GM21723 (cell line): ENCODE data around the gene TAF12.
"Not testable (repeated sequence)": the region's sequence is repeated elsewhere in the genome, so short reads cannot be mapped to it uniquely, and the experiment has no call there.

Source experiments
- ATAC-seq: cut with Tn5 transposase; IDR thresholded peaks from one replicate; pipeline ENCODE4 v1.9.1; 2021; ENCODE audit warnings: mild to moderate bottlenecking, moderate library complexity; ENCODE audit not compliant: unreplicated experiment

The TAF12 gene, protein sequence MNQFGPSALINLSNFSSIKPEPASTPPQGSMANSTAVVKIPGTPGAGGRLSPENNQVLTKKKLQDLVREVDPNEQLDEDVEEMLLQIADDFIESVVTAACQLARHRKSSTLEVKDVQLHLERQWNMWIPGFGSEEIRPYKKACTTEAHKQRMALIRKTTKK

DNA sequence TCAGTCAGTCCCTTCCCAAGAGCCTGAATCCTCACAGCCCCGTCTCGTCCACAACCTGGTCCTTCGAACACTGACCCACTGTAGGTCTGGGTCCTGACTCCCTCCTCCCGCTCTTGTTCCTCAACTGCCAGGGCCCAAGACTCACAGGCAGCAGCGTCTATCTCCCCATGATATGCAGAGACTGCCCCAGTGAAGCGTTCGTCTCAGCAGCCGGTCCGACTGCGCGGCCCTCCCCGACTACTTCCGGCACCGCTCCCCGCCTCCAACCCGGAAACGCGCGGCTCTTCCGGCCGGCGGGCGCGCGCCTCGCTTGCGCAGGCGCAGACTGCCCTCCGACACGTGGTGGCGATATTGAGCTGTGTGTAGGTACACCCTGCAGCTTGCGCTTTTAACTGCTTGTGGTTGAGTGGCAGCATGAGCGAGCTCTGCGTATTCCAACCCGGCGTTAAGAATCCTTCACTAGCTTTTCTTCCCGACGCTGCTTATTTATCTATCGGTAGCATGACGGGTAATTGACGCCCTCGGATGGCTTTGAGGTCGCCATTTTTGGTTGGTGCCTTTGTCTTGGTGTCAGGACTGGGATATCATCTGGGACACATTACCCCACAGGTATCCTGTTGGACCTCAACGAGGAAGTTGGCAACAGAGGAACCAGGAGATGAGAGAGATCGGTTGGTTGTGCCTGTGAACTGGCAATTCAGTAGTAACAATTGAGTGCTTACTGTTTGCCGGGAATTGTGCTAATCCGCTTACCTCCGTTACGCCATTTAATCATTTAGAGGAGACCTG lies at the start of gene TAF12:
Gene TAF12 (minus strand): TSS at position 221 of the 789 bp plus-strand sequence. CDS start 20,986 bp downstream, outside the sequence.
- ATAC-seq = peak; percentile 75

DNA sequence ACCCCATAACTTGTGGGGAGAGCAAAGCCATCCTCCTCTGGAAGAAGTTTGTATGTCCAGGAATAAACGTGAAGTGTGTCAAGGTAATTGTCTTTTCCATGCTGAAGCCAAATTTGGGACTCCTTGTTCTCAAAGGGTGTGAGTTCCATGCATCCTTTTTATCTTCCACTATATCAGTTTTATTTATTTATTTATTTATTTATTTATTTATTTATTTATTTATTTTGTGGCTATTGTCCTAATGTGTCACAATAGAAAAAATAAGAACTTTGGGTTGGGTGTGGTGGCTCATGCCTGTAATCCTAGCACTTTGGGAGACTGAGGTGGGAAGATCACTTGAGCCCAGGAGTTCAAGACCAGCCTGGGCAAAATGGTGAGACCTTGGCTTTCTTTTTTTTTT lies 48.8 kb upstream of the TAF12 start:
- ATAC-seq = not testable (repeated sequence)

DNA sequence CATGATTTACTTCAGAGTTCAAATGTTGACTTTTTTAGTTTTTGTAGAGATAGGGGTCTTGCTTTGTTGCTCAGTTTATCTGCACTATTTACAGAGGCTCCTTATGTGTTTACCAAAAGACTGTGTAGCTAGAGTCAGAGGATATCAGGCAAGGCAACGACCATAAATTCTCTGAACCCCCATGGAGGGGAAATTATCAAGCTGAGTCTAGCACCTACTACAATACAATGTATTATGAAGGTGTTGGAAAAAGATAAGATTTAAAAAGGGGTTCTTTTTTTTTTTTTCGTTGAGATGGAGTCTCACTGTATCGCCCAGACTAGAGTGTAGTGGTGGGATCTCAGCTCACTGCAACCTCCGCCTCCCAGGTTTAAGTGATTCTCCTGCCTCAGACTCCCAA lies 42.1 kb upstream of the TAF12 start:
- ATAC-seq = no peak

DNA sequence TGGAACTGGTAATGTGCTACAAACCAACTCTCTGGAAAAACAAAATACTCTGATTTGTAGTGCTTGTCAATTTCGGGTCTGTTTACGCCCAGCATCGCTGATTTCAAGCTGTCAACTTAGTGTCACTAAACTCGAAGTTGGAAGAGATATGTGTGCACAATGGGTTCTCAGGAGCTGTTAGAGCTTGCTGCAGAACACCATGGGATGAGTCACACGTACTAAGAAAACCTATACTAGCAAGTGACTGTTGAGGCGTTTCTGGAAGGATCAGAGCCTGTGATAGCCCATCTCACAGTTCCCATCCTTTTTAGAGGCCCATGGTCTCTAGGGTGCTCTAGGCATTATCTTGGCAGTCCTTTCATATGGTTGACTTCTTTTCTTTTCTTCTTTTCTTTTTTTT lies 40.0 kb upstream of the TAF12 start:
- no peak for ATAC-seq

DNA sequence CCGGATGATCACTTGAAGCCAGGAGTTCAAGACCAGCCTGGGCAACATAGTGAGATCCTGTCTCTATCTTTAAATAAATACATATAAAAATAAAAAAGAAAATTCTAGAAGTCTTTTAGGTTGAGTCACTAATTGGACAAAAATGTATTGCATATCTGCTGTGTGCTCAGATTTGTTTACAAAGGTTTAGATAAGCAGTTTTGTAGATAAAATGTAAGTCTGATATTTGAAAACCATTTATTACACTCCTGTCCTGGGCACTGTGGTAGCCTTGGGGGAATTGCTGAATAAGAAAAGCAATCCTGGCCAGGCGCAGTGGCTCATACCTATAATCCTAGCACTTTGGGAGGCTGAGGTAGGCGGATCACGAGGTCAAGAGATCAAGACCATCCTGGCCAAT lies 37.3 kb upstream of the TAF12 start:
- ATAC-seq = no peak

DNA sequence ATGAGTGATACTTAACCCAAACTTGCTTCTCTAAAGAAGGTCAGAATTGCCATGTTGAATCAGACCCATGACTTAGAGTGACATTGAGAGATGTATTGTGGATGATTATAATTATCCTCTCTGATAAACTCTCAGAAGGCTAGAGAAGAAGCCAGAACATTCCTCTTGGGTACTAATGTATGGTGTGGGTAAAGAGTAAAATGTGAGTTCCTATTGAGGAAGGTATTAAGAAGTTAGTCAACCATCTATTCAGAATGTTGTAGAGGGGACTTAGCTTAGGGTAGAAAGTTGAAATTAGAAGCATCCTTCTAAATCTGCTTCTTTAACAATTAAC lies 33.0 kb upstream of the TAF12 start:
- no peak for ATAC-seq

DNA sequence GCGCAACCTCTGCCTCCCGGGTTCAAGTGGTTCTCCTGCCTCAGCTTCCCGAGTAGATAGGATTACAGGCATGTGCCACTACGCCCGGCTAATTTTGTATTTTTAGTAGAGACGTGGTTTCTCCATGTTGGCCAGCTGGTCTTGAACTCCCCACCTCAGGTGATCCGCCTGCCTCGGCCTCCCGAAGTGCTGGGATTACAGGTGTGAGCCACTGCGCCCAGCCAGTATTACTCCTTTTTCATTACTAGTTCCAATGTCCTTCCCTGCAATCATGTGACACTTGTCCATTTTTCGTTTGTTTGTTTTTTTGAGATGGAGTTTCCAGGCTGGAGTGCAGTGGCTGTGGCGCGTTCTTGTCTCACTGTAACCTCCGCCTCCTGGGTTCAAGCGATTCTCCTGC lies 30.1 kb upstream of the TAF12 start:
- not testable (repeated sequence) for ATAC-seq

DNA sequence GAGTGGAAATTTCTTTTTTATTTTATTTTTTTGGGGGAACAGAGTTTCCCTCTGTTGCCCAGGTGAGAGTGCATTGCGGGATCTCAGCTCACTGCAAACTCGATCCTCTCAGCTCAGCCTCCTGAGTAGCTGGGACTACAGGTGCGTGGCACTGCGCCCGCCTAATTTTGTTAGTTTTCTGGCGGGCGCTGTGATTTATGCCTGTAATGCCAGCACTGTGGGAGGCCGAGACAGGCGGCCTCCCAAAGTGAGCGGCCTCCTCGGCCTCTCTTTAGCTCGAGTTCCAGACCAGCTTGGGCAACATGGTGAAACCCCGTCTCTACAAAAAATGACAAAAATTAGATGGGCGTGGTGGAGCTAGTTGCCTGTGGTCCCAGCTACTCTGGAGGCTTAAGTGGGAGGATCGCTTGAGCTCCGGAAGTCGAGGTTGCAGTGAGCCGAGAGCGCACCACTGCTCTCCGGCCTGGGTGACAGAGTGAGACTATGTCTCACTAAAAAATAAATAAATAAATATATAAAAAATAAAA lies 28.4 kb upstream of the TAF12 start:
- no peak for ATAC-seq

DNA sequence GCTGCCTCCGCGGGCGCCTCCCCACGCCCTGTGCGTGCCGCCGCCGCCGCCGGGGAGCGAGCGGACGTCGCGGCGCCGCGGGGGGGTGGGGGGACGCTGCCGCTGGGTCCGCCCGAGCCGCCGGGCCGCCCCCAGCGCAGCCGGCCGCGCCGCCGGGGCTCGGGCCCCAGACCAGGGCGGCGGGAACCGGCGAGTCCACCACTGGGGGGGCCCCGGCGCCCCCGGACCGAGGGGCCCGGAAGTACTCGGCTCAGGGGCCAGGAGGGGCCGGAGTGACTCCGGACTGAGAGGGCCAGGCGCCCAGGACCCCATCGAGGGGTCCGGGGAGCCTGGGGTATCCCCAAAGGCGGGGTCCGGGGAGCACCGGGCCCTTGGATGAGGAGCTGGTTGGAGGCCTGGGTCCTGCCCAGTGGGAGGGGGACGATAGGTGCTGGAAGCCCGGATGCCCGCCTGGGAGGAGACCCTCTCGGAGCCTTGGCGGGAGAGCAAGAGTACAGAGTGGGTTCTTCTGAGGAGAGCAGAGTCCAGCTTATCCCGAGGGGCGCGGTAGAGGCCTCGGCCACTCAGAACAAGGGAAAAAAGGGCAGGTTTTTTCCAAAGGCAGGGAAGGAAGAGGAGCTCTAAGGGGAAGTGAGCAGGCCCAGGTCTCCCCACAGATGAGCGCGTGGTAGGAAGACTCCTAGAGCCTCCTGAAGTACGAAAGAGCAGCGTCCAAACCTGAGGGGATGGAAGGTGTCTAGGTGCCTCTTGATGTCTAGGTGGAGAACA lies 26.3 kb upstream of the TAF12 start:
- peak; percentile 44 for ATAC-seq

DNA sequence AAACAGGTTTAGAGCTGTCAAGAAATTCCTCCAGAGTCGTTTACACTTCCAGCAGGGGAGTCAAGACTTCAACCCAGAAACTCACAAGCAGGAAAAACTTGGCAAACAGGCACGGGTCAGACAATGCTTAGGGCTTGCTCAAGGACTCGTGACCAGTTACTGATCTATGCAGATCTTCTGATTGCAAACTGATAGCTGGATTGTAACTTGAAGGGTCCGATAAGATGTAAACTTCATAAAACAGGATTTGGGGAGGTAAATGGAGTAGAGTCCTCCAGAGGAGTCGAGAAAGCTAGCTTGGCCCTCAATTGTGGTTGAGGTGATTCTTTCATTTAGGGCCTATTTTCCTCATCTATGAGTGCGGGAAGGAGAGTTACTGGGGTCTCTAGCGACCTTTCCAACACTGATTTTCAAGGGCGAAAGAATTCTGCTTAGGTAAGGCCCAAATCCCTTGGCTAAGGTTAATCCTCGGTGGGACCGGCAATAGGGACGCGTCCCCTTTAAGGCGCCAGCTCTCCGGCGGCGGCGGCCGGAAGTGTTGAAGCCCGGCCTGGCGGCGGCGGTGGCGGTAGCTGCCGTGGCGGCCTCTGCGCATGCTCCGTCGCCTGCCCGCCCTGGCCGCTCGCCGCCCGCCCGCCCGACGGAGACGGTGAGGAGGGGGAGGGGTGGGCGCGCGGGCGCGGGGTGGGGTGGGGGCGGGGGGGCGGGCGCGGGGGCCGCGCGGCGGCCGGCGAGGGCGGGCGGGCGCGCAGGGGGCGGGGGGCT lies 25.5 kb upstream of the TAF12 start, which contains the start of gene GMEB1:
Gene GMEB1 (plus strand): TSS at position 594 of the 765 bp plus-strand sequence. CDS start 14,829 bp downstream, outside the sequence.
- peak; percentile 75 for ATAC-seq

DNA sequence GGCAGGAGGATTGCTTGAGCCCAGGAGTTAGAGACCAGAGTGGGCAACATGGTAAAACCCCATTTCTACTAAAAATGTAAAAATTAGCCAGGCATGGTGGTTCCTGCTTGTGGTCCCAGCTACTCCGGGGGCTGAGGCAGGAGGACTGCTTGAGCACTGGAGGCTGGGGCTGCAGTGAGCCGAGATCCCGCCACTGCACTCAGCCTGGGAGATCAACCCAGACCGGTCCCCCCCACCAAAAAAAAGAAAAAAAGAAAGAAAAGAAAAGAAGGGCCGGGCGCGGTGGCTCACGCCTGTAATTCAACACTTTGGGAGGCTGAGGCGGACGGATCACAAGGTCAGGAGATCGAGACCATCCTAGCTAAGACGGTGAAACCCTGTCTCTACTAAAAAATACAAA lies 23.9 kb upstream of the TAF12 start:
- ATAC-seq = no peak

DNA sequence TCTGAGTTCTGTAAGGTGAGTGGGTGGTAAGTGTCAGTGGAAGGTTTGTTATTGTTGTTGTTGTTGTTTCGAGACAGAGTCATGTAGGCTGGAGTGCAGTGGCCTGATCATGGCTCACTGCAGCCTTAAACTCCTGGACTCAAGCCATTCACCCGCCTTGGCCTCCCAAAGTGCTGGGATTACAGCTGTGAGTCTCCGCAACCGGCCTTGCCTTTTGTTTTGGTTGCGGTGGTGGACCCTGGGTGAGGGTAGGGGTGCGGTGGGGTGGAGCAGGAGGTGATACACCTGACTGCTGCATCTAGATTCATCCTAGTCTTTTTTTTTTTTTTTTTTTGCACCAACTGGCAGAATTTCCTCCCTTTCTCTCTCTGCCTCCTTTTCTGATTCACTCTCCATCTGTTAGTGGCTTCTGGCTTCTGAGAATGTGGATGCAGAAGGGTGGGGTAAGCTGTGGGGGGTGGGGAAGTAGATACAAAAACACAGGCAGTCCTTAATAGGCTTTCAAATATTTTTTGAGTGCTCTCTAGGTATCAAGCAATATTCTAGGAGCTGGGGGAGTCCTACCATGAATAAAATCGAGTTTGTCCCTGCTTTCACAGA lies 21.1 kb upstream of the TAF12 start:
- ATAC-seq = no peak

DNA sequence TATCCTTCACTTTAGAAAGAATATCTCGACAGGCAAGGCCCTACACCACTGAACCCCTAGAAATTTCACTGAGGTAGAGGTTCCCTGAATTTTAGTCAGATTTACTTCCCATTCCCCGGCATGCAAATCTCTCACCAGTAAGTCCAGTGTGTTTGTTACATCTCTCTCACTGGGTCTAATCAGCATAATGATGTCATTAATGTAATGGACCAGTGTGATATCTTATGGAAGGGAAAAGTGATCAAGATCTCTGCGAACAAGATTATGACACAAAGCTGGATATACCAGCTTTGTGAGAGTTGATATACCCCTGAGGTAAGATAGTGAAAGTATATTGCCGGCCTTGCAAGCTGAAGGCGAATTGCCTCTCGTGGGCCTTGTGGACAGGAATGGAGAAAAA lies 13.5 kb upstream of the TAF12 start:
- ATAC-seq = no peak

DNA sequence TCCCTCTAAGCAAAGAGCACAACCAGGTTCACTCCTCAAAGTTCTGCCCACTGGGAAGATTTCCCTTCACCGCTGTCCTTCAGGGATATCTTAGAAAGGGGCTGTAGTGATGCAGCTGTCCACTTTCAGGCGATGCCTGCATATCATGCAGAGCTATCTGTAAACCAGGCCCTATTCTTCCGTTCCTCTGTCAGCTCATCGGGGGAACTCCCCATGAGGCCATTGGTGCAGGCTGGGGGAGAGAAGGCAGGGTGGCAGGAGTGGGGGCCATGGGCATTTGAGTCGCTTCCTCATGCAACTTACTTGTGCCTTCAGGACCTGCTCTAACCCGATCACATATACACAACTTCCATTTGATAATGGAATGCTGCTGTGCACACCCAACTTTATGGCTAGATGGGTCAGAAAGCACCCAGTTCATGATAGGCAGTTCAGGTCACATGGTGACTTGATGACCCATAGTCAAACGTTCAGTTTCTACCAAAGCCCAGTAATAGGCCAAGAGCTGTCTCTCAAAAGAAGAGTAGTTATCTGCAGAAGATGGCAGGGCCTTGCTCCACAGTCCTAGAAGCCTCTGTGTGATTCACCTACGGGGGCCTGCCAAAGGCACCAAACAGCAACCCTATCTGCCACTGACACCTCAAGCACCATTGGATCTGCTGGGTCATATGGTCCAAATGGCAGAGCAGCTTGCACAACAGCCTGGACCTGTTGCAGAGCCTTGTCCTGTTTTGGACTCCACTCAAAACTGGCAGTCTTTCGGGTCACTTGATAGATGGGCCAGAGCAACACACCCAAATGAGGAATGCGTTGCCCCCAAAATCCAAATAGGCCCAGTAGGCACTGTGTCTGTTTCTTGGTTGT lies 12.8 kb upstream of the TAF12 start:
- ATAC-seq = not testable (repeated sequence)

DNA sequence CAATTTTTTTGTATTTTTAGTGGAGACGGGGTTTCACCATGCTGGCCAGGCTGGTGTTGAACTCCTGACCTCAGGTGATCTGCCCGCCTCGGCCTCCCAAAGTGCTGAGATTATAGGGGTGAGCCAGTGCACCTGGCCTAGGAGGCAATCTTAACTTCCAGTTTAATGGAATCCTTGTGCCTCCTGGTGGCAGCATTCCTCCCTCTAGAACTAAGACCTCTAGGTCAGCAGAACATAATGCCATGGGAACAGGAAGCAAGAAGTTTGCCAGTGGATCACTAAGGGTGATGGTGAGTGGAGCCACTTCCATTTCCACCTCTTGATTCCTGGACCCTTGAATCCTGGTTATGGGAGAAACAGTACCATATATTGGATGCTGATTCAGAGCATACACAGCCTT lies 11.0 kb upstream of the TAF12 start:
- not testable (repeated sequence) for ATAC-seq

DNA sequence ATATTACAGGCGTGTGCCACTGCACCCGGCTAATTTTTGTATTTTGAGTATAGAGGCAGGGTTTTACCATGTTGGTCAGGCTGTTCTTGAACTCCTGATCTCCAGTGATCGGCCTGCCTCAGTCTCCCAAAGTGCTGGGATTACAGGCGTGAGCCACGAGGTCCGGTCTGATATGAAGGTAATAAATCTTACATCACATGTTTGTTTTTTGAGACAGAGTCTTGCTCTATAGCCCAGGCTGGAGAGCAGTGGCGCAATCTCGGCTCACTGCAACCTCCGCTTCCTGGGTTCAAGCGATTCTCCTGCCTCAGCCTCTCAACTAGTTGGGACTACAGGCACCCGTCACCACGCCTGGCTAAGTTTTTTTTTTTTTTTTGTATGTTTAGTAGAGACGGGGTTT lies 10.2 kb upstream of the TAF12 start:
- not testable (repeated sequence) for ATAC-seq

DNA sequence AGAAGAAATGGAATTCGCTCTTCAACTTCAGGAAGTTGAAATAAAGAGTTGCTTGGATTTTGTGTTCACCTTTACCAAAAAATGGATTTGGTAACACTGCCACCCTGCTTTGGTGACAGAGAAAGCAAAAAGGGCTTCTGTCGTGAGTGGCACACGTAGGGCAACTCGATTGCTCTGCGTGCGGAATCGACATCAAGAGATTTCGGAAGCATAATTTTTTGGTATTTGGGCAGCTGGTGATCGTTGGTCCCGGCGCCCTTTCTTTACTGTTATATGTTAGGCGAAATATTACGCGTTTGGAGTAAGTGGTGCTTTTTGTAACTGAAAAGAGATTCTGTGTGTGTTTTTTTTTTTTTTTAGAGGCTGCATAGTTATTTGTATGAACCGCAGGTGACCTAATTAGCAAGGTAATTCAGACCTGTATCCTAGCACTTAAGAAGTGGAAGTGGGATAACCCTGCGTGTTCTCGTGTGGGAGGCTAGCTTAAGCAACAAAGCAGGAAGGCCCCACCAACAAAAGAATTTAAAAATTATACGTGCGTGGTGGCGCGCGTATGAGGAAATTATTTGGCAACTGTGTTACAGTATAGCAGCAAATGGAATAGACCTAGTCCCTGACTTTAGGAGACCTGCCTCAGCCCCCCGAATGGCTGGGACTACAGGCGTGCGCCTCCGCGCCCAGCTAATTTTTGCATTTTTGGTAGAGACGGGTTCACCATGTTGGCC lies 5.8 kb upstream of the TAF12 start, which contains the start of gene RNU11:
Gene RNU11 (plus strand): TSS at position 127 of the 725 bp plus-strand sequence.
- peak; percentile 67 for ATAC-seq

DNA sequence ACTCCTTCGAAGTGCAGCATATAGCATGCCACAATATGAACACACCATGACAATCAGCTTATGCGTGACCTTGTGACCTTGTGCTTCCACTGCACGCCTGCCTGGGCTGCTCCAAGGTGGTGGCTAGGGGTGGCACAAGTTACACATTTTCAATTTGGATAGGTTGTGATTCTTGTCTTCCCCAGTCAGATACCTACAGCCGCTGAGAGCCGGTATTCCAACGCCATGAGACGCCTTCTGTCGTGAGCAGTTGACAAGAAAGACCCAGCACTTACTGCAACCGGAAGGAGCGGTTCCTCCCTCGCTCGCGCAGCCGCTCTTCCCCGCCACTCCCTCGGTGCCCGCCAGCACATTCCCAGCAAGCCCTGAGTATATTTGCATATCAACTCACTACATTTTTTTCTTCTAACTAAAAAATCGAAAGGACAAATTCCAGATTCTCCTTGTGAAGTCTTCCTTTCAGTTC lies 5.2 kb upstream of the TAF12 start:
- ATAC-seq = peak; percentile 66

DNA sequence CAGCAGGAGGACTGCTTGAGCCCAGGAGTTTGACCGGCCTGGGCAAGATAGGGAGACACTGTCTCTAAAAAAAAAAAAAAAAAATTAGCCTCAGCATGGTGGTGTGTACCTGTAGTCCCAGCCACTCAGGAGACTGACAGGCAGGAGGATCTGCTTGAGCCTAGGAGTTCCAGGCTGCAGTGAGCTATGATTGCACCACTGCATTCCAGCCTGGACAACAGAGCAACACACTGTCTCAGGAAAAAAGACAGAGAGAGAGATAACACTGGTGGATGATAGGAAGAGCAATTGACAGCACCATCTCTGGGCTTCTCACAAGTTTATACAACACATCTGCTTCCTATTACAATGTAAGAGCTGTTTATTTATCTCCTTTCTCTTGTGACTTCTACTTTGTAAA lies 3.2 kb upstream of the TAF12 start:
- ATAC-seq = no peak
